Tibial nerve (tissue), 4 donors: Measurements from ENCODE around the gene NEGR1. TPM values are rescaled to one million over a fixed set of nuclear protein-coding genes. Genes with fewer than 3 reads are reported as not detected.

Experiments used
- DNase-seq, 2 donors: peaks; one replicate each; pipeline ENCODE4 v3.0.0-alpha.2; 2019; ENCODE audit warnings: low spot score in 2 of 2
- H3K27ac ChIP-seq, 4 donors: fragments of 200-600 bp; sonication (generic) in 3 of 4; one replicate each; pipeline ENCODE4 v1.5.1; 2017 to 2019; ENCODE audit warnings: mild to moderate bottlenecking in 1 of 4
- H3K27me3 ChIP-seq, 2 donors: fragments of 200-600 bp; sonication (generic) in 1 of 2; one replicate each; pipeline versions ENCODE4 v1.5.1 to v1.6.0; 2017 to 2019
- H3K36me3 ChIP-seq, 3 donors: fragments of 200-600 bp; sonication (generic); one replicate each; pipeline ENCODE4 v1.5.1; 2018 to 2019
- H3K4me1 ChIP-seq, 4 donors: fragments of 200-600 bp; sonication (generic) in 3 of 4; one replicate each; pipeline ENCODE4 v1.5.1; 2017 to 2019
- H3K4me3 ChIP-seq, 4 donors: fragments of 200-600 bp; sonication (generic) in 3 of 4; one replicate each; pipeline ENCODE4 v1.5.1; 2017 to 2019; ENCODE audit warnings: mild to moderate bottlenecking in 1 of 4, moderate library complexity in 1 of 4
- H3K9me3 ChIP-seq, 4 donors: fragments of 200-600 bp; sonication (generic) in 3 of 4; one replicate each; pipeline ENCODE4 v1.5.1; 2017 to 2019
- CTCF ChIP-seq, 5 experiments: fragments of 200-600 bp in 3 of 5; fragments of 450-650 bp in 2 of 5; sonication (generic) in 3 of 5; IDR thresholded peaks; one replicate each; pipeline ENCODE4 v1.5.1; 2016 to 2019; ENCODE audit warnings: antibody characterized with exemption in 5 of 5, mild to moderate bottlenecking in 3 of 5, moderate library complexity in 2 of 5
- EP300 ChIP-seq, 2 donors: sonication (generic); formaldehyde crosslinking; IDR thresholded peaks; one replicate each; pipeline ENCODE4 v1.6.1; 2017; ENCODE audit warnings: antibody characterized with exemption in 2 of 2, mild to moderate bottlenecking in 1 of 2
- POLR2A ChIP-seq, 2 donors: fragments of 450-650 bp; IDR thresholded peaks; one replicate each; pipeline ENCODE4 v1.6.1; 2017; ENCODE audit warnings: antibody characterized with exemption in 2 of 2, mild to moderate bottlenecking in 2 of 2, moderate library complexity in 2 of 2
- WGBS, 2 donors: methylation state at CpG; one replicate each; pipeline ENCODE4 v1.1.5; 2018; 5-methylcytosine and 5-hydroxymethylcytosine counted together
- total RNA-seq, 4 donors: library from RNA; depleted of rRNA; stranded (reverse); fragments of >200 nt; gene quantifications; one replicate each; pipeline ENCODE4 v1.1.0, GENCODE V29; 2016

The NEGR1 gene
- total RNA-seq, 4 donors from 2014 or later, result 46.0 to 58.2 (median 52.4) TPM

- H3K27ac ChIP-seq, result no peak overlapping the region
- no peak for DNase-seq
- H3K4me1 ChIP-seq, result no peaks in the 10 kb centered on the region
- no peaks in the 10 kb centered on the region for H3K27me3 ChIP-seq
- WGBS, 2 donors, result 88 to 94% methylated on average over 4 of the region's 4 CpGs
- TF ChIP-seq POLR2A (IDR thresholded peaks at IDR 0.05), result no peak
- TF ChIP-seq CTCF (IDR thresholded peaks at IDR 0.05), result no peak
- no peak for TF ChIP-seq EP300 (IDR thresholded peaks at IDR 0.05)
- H3K4me3 ChIP-seq, result no peak overlapping the region
- no peaks in the 10 kb centered on the region for H3K9me3 ChIP-seq
- no peaks in the 10 kb centered on the region for H3K36me3 ChIP-seq
These were observed 281.5 kb downstream of the NEGR1 start for GRCh38 chr1:72000809-72001208.

- TF ChIP-seq POLR2A (IDR thresholded peaks at IDR 0.05), result no peak
- no peaks in the 10 kb centered on the region for H3K27me3 ChIP-seq
- H3K27ac ChIP-seq, result no peak overlapping the region
- H3K4me3 ChIP-seq, result no peak overlapping the region
- WGBS, 2 donors, result 87 to 91% methylated on average over 3 of the region's 3 CpGs
- no peaks in the 10 kb centered on the region for H3K9me3 ChIP-seq
- no peak for DNase-seq
- H3K4me1 ChIP-seq, result no peaks in the 10 kb centered on the region
- no peaks in the 10 kb centered on the region for H3K36me3 ChIP-seq
These were observed 287.7 kb downstream of the NEGR1 start for GRCh38 chr1:71994646-71995045.

GRCh38 chr1:71987181-71987580 is 295.2 kb downstream of the NEGR1 start:
- Histone ChIP-seq H3K9me3 (no peaks in the 10 kb centered on the region), H3K36me3 (no peaks in the 10 kb centered on the region), H3K4me3 (no peak overlapping the region), H3K27me3 (no peaks in the 10 kb centered on the region), H3K4me1 (peaks cover 0 to 3% (median 0%) of the 10 kb centered on the region in 4 donors), H3K27ac (no peak overlapping the region)
- DNase-seq, result no peak
- WGBS, 2 donors, result 78 to 83% methylated on average over 6 of the region's 6 CpGs
- TF ChIP-seq EP300 (IDR thresholded peaks at IDR 0.05) (no peak), CTCF (IDR thresholded peaks at IDR 0.05) (no peak), POLR2A (IDR thresholded peaks at IDR 0.05) (no peak)

GRCh38 chr1:71986160-71986559 is 296.2 kb downstream of the NEGR1 start:
- Histone ChIP-seq H3K36me3 (no peaks in the 10 kb centered on the region), H3K27ac (no peak overlapping the region), H3K4me1 (peaks cover 0 to 3% (median 0%) of the 10 kb centered on the region in 4 donors), H3K9me3 (no peaks in the 10 kb centered on the region), H3K27me3 (no peaks in the 10 kb centered on the region), H3K4me3 (no peak overlapping the region)
- no peak for TF ChIP-seq POLR2A (IDR thresholded peaks at IDR 0.05)
- TF ChIP-seq CTCF (IDR thresholded peaks at IDR 0.05), result no peak
- TF ChIP-seq EP300 (IDR thresholded peaks at IDR 0.05), result no peak
- 33 to 34% methylated on average over 3 of the region's 3 CpGs for WGBS, 2 donors
- DNase-seq, result no peak

DNA sequence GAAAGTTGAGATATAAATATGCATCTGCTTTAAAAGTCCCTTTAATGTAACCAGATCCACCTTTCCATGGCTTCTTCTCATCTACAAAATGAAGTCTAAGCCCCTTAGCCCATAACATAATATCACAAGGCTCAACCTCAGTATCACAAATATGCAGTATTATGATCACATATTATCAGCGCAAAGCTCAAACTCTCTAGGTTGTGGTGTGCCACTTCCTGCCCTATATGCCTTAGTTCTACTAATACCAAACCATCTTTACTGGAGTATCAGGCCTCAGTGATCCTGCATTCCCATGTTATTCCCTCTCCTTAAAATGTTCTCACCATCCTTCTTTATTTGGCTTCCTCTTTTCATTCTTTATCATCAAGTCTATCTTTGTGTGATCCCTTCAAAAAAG is 301.8 kb downstream of the NEGR1 start:
- Histone ChIP-seq H3K27me3 (no peaks in the 10 kb centered on the region), H3K36me3 (no peaks in the 10 kb centered on the region), H3K4me3 (no peak overlapping the region), H3K27ac (no peak overlapping the region), H3K4me1 (no peaks in the 10 kb centered on the region), H3K9me3 (no peaks in the 10 kb centered on the region)
- TF ChIP-seq POLR2A (IDR thresholded peaks at IDR 0.05) (no peak), EP300 (IDR thresholded peaks at IDR 0.05) (no peak), CTCF (IDR thresholded peaks at IDR 0.05) (no peak)
- whole genome bisulfite sequencing, 2 donors, result 89 to 90% methylated on average over 1 of the region's 1 CpG
- DNase-seq, result no peak

GRCh38 chr1:71979882-71980281 is 302.5 kb downstream of the NEGR1 start:
- Histone ChIP-seq H3K27me3 (no peaks in the 10 kb centered on the region), H3K4me3 (no peak overlapping the region), H3K9me3 (no peaks in the 10 kb centered on the region), H3K4me1 (no peaks in the 10 kb centered on the region), H3K36me3 (no peaks in the 10 kb centered on the region), H3K27ac (no peak overlapping the region)
- WGBS, 2 donors, result 54 to 79% methylated on average over 1 of the region's 1 CpG
- no peak for TF ChIP-seq EP300 (IDR thresholded peaks at IDR 0.05)
- no peak for TF ChIP-seq CTCF (IDR thresholded peaks at IDR 0.05)
- TF ChIP-seq POLR2A (IDR thresholded peaks at IDR 0.05), result no peak
- no peak for DNase-seq
